C4-2B (cell line): Measurements from ENCODE around the gene ZCCHC3.
A peak's percentile ranks its signal among the peaks of the same experiment; 100 is the strongest.

Experiments used
- H3K27ac ChIP-seq: fragments of 450-650 bp; 2 replicates; pipeline ENCODE4 v1.5.1; 2017
- CTCF ChIP-seq: fragments of 450-650 bp; conservative IDR thresholded peaks from 2 replicates; pipeline ENCODE4 v1.5.1; 2017; ENCODE audit warnings: mild to moderate bottlenecking
- ZFX ChIP-seq: fragments of 450-650 bp; IDR thresholded peaks from 2 replicates; pipeline ENCODE4 v1.6.1; 2017

ZCCHC3 gene

DNA sequence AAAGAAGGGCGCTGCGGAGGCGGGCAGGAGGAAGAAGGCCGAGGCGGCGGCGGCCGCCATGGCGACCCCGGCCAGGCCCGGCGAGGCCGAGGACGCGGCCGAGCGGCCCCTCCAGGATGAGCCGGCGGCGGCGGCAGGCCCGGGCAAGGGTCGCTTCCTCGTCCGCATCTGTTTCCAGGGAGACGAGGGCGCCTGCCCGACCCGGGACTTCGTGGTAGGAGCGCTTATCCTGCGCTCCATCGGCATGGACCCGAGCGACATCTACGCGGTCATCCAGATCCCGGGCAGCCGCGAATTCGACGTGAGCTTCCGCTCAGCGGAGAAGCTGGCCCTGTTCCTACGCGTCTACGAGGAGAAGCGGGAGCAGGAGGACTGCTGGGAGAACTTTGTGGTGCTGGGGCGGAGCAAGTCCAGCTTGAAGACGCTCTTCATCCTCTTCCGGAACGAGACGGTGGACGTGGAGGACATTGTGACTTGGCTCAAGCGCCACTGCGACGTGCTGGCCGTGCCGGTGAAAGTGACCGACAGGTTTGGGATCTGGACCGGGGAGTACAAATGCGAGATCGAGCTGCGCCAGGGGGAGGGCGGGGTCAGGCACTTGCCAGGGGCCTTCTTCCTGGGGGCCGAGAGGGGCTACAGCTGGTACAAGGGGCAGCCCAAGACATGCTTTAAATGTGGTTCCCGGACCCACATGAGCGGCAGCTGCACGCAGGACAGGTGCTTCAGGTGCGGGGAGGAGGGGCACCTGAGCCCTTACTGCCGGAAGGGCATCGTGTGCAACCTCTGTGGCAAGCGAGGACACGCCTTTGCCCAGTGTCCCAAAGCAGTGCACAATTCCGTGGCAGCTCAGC is 780 bp downstream of the ZCCHC3 start:
- peak overlapping the region; percentile 100 for H3K27ac ChIP-seq
- peak; percentile 97 for TF ChIP-seq ZFX
- TF ChIP-seq CTCF = no peak

DNA sequence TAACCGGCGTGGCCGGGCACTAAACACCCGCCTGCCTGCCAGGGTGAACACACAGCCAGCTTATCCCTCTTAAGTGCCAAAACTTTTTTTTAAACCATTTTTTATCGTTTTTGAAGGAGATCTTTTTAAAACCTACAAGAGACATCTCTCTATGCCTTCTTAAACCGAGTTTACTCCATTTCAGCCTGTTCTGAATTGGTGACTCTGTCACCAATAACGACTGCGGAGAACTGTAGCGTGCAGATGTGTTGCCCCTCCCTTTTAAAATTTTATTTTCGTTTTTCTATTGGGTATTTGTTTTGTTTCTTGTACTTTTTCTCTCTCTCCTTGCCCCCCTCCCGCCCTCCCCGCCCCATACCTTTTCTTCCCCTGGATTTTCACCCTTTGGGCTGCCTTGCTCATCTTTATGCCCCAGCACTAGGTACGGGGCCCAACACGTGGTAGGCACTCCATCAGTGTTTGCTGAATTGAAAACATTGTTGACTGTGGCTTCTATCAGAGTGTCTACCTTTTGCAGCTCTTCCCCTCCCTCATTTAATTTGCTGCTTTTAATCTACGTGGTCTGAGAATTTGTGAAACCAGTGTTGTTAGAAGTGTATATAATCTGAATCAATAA is 1.5 kb downstream of the ZCCHC3 start:
- TF ChIP-seq CTCF (no peak), ZFX (no peak)
- H3K27ac ChIP-seq = peak overlapping the region; percentile 100

GRCh38 chr20:300345-300990 is 3.1 kb downstream of the ZCCHC3 start:
- TF ChIP-seq ZFX = no peak
- no peak for TF ChIP-seq CTCF
- H3K27ac ChIP-seq = peak overlapping the region; percentile 9

GRCh38 chr20:301886-302848 is 4.8 kb downstream of the ZCCHC3 start:
- no peak overlapping the region for H3K27ac ChIP-seq
- no peak for TF ChIP-seq ZFX
- TF ChIP-seq CTCF = no peak

- TF ChIP-seq ZFX (no peak), CTCF (no peak)
- H3K27ac ChIP-seq = no peak overlapping the region
Measured at GRCh38 chr20:305745-306144, 8.4 kb downstream of the ZCCHC3 start.

DNA sequence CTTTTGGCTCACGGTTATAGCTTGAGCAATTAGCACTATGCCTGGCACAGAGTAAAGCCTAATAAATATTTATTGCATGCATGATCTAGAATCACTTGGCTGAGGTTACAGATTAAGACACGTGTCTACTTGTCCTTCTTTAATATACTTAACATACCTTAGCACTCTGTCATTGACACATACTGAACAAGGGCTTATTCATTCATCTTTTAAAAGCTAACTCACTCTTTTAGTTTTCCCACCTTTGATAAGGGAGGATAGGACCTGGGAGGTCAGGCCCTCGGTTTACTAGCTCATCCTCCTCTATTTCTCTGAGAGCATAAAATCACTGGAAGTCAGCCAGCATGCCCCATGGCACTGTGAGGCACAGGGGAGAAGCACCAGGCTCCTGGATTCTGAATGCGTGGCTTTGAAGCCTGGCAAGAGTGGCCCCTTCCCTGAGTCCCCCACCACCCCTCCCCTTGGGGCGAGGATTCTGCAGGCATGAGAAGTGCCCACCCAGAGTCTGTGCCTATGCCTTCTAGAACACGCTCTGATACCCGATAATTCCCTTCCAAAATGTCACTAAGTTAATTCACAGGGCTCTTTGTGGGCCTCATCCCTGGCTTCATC is 11.2 kb downstream of the ZCCHC3 start:
- TF ChIP-seq ZFX (no peak), CTCF (no peak)
- no peak overlapping the region for H3K27ac ChIP-seq
